GM19035 (cell line): ENCODE results near the gene PITPNC1.

Experiments used
- ATAC-seq: cut with Tn5 transposase; IDR thresholded peaks from one replicate; pipeline ENCODE4 v1.9.1; 2021; ENCODE audit not compliant: unreplicated experiment

Gene PITPNC1

DNA sequence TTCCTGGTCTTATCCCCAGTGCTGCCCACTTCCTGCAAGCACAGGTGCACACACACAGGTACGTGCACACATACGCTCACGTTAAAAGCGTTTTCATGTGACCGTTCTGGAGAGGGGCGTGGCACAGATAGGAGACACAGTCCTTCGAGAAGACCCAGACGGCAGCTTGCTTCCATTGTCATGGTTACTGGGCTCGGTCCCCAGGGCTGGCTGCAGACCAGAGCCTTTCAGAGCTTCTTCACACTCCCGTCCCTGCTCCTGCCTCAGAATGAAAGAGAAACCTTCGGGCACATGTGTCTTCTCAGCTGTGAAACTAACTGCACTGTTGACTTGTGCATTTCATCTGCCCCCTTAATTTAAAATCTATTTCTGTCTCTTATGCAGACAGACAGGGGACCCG, 154.2 kb downstream of the PITPNC1 start:
- ATAC-seq, result peak; percentile 87

DNA sequence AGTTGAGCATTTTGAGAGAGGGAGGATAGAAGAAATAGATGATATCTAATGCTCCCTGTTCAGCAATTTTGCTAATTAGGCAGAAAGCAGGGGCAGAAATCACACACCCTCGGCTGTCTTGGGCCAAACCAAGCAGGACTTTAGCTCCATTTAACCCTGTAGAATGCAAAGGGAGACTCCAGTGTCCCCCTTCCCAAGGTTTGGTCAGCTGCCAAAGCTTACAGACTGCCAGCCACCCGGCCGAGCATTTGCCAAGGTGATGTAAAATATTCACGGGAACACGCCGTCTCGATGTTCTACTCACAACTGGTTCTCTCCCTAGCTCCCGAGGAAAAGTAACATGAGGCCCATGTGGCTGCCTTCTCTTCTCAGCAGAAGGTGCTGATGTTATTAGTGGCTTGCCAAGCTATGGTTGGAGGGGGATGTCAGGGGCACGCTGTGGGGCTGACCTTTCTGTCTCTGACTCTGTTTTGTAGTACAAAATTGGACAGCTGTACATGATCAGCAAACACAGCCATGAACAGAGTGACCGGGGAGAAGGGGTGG, 155.3 kb downstream of the PITPNC1 start:
- no peak for ATAC-seq

DNA sequence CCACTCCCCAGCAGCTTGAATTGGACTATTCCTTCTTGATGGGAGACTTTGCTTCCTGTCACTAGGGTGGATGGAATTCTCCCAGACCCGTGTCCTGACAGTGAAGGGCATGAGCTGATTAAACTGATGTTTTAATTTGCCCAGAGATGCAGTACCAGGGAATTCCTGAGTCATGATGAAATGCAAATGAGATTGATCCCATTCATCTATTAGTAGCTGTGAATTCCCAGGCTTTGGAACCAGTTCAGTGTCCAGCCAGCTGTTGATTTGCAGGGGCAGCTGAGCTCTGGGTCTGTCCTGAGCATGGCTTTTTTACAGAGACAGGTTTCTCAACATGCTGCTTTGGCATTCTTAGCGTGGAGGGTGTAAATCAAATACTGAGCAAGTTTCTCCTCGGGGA, 157.9 kb downstream of the PITPNC1 start:
- no peak for ATAC-seq

DNA sequence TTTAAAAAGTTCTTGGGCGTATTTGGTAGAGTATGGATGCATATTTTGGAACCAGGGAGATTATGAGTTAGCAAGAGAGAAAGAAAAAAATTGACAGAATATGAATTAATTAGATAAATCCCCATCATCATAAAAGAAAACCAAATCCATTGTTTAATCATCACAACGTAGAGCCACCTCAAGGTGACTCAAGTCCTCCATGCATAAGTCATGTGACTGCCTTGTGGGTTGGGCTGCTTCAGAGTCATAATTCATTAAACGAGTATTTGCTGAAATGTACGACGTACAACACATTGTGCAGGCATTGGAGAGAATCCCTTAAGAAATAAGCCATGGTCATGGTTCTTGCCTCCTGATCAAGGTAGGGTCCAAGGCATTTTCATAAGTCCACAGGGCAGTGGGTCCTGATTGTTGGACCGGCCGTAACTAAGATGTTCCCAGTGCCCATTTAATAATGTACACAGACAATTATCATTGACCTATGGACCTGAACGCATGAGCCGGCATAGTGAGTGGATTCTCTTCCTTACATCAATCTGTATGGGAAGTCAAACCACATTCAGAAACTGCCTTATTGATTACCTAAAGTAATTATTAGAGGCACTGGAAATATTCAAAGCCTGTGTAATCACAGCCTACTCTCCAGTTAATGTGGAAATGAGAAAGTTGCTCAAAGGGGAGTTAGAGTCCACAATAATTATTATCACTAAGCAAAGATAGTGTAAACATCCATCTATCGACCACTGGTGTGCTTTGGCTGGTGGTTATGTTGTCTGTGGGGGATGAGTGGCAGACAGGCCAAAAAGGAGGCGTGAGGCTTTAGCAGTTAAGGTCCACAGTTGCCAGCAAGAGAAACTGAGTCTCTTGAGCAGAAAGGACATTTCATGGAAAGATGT, 165.4 kb downstream of the PITPNC1 start:
- ATAC-seq, result no peak

DNA sequence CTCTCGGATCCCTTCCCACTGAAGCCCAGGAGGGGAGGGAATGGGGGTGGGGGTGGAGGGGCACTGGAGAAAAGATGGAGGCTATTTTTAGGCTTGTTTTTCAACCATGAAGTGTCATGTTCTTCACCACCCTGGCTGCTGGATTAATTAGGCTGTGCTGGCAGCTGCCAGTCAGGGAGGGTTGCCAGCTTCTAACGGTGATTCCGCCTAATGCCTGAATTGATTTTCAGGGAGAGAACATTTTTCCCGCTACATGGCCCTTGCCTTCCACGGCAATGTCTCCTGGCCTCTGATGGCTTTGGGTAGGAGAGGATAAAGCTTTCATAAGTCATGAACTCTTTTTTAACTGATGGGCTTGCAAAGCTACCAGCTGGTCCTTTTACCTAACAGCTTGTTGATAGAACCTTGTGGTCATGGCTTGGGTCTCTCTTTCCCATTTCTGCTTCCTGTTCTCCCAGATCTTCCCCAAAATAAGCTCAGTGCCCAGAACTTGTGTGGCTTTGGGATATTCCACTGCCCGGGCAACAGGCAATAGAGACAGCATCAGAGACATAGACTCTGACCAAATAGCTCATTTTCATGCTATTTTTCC, 167.4 kb downstream of the PITPNC1 start:
- no peak for ATAC-seq

DNA sequence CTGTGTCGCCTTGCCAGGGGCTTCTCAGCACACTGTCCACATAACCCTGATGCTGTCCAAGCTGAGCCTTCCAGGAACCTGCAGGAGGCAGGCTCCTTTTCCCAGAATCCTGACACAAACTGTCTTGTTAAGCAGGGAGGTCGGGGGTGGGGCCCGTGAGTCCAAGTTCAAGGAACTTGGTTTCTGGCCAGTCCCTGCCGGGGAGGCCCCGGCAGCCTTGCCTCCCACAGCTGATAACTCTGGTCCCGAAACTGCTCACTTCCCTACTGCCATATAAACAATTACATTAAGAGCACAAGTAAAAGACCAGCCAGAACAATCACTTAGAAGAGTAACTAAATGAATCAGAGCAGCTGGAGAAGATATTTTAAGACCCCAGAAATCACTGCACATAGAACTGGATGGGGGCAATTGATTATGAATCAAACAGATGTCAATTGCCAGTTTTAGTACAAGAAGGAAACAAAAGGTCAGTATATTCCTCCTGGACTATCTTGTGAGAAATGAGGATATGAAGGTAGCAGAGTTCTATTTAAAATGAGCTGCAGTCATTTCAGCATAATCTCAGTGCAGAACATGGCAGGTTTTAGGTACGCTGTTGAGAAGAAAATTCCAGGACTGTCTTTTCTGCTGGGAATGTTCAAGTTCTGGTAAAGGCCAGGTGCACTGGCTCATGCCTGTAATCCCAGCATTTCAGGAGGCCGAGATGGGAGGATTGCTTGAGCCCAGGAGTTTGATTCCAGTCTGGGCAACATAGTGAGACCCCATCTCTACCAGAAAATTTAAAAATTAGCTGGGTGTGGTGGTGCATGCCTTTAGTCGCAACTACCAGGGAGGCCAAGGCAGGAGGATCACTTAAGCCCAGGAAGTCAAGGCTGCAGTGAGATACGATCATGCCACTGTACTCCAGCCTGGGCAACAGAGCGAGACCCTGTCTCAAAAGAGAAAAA, 169.8 kb downstream of the PITPNC1 start:
- peak; percentile 86 for ATAC-seq

DNA sequence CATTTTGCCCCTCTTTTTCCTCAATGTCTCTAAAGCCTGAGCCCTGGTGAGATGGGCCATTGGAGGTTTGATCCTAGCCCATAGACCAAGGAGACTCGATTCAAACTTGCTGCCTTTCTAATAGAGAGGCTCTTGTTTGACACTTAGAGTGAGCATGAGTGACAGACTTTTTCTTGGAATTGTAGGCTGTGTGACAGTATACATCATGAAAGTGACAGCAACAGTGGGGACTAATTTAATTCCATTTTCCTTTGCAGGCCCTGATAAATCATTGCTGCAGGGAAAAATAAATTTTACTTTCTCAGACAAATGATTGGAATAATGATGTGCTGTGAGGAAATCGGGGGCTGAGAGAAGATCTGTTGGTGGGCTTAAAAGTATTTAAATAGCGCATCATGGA, 171.6 kb downstream of the PITPNC1 start:
- ATAC-seq, result no peak

DNA sequence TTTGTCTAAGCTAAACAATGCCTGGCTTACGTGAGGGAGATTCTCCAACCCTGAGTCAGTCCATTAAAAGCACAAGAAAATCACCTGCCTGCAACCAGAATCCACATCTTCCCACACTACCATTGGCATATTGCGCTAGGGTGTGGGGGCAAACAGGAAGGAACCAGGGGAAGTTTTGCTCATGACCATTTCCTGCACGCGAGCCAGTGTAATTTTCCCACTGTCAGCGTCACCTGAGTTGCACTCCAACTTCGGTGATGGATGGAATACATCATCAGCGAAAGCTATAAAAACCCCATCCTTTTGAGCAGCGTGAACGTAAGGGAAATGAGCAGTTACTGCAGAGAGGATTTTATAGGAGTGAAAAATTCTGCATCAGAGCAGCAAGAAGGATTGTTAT, 172.7 kb downstream of the PITPNC1 start:
- no peak for ATAC-seq

DNA sequence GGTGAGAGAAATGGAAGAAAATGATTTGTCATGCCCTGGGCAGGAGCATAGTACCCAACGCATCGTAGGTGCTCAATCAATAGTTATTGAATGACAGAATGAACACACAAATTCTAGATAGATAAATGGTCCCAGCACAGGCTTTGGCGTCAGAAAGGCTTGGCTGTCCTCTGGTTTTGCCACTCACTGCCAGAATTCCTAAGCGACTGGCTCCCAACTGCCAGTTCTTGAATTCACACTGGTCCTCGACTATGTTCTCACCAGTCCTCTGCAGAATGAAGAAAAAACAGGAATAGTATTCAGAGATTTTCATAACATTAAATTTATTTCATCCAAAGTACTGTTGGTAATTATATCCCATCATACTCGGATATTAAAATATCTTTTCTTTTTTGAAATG, 177.6 kb downstream of the PITPNC1 start:
- ATAC-seq, result no peak

DNA sequence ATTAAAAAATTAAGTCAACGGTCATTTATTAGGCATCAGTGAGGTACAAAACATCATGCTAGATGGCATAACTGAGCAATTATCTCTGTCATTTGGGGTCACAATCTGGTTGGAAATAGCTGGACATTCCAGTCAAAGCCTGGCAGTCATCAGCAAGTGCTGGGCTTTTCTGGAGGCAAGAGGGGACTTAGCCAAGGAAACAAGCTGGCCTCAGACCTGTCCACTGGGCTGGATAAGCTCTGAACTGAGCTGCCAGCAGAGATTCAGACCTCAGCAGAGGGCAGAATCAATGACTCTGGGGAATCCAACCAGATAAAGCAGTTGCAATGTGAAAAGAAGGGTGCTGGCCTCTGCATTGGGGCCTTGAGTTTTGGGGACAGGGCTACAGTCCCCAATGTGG, 178.8 kb downstream of the PITPNC1 start:
- ATAC-seq, result no peak

DNA sequence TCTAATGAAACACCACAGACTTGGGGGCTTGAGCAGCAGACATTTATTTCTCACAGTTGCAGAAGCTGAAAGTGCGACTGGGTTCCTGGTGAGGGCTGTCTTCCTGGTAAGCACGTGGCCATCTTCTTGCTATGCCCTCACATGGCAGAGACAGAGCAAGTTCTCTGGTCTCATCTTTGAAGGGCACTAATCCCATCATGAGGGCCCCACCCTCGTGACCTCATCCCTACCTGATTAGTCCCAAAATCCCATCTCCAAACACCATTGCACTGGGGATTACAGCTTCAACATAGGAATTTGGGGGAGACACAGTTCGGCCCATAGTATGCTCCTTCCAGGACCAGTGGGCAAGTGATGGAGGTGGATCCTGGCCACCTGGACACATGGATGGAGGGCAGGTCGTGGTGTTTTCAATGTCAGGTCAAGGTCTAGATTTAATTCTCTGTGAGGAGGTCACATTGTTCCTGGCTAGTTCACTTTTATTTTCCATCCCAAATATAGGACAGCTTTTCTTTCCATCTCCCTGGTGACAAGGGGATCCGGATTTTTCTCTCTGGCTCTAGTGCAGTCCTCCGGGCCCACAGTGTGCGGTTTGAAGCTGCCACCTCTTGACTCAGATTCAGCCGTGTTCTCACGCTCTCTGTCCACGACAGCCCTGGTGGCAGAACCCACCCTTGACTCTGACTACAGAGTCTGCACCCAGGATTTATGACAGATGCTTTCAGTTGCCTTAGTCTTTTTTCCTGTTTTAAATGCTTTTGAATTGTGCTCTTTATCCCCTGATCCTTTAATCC, 180.2 kb downstream of the PITPNC1 start:
- ATAC-seq, result no peak

DNA sequence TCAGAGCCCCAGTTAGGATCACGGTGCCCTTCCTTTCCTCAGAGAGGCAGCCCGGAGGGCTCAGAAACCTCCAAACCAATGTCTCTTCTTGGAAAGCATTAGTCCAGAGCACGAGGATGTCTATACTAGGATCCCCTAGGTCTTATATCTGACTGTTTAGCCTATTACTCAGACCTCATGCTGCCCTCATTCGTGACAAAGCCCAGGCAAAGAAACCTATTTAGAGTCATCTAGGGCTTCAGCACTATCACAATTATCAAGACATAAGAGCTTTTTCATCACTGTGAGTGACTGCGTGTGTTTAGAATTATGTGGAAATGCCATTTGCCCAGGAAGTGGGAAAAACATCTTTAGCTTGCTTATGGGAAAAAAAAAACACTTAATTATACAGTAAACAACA, 180.8 kb downstream of the PITPNC1 start:
- ATAC-seq, result no peak

DNA sequence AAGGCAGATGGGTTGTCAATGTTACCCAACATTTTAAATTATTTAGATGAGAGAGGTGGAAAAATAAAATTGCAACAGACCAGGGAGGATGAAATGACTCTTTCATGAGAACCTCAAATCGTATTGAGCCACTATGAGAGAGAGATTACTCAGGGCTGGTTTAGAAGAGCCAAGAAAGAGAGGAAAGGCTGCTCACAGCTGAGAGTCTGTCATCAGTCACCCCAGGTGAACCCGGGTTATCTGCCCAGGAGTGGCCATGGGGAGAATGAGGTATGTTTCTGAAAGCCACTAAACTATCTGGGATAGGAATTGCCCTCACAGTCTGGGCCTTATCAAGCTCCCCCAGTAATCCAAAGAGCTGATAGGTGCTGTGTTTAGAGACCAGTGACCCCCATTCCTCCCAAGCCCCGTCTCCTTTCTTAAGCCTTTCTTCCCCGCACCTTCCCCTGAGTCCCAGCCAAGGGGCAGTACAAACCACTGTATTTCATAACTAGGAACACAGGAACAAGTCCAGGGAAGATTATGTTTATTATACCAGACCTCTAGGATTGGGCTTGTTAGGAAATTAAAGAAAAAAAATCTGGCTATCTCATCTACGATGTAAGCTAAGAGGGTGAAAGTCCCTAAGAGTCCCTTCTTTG, 181.8 kb downstream of the PITPNC1 start:
- no peak for ATAC-seq

DNA sequence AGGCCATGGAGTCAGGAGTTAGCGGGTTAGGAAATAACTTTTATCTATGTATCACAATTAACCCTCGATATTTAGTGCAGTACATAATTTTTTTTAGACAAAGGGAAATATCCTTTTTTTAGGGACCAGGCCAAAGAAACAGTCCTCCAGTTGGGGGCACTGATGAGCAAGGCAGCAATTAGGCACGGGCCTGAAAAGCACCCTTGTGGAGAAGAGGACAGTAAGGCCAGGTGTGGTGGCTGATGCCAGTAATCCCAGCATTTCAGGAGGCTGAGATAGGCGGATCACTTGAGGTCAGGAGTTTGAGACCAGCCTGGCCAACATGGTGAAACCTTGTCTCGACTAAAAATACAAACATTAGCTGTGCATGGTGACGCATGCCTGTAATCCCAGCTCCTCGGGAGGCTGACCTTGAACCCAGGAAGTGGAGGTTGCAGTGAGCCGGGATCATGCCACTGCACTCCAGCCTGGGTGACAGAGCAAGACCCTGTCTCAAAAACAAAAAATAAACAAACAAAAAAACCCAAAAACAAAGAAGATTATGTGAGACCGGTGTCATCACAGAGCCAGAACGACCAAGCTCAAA, 182.4 kb downstream of the PITPNC1 start:
- no peak for ATAC-seq

DNA sequence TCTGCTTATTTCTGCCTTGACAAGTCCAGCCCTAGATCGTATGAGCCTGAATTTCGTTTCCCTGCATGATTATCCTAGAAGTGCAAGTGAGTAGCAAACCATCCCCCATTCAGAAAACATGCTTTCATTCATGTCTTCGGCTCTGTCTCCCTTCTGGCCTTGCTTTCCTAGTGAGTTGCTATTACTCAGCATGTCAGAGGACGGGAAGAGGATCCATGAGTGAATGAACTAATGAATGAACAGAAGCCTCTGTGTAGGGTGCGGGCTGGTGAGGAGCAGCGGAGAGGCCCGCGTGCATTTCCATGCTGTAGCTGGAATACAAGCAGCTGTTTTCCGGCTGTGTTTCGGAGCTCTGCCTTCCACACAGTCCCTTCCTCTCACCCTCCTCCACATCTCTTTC, 184.9 kb downstream of the PITPNC1 start:
- no peak for ATAC-seq

DNA sequence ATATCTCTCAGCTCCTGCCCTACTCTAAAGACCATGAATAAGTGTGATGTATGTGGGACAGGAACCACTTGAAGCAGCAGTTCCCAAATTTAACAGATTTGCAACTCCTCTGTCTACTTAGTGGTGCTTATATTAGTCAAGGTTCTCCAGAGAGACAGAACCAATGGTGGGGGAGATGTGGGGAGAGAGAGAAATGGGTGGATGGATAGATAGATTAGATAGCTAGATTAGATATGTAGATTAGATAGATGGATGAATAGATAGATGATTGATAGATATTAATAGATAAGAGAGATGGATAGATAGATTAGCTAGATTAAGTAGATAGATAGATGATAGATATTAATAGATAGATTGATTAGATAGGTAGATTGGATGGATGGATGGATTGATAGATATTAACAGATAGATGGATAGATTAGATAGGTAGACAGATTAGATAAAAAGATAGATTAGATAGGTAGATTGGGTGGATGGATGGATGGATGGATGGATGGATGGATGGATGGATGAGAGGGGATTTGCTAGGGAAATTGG, 186.7 kb downstream of the PITPNC1 start:
- ATAC-seq, result no peak

DNA sequence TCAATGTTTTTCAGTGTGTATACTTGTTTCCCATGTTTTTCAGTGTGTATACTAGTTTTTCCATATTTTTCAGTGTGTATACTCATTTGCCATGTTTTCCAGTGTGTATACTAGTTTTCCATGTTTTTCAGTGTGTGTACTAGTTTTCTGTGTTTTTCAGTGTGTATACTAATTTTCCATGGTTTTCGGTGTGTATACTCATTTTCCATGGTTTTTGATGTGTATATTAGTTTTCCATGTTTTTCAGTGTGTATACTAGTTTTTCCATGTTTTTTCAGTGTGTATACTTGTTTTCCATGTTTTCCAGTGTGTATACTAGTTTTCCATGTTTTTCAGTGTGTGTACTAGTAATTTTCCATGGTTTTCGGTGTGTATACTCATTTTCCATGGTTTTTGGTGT, 188.0 kb downstream of the PITPNC1 start:
- no peak for ATAC-seq

DNA sequence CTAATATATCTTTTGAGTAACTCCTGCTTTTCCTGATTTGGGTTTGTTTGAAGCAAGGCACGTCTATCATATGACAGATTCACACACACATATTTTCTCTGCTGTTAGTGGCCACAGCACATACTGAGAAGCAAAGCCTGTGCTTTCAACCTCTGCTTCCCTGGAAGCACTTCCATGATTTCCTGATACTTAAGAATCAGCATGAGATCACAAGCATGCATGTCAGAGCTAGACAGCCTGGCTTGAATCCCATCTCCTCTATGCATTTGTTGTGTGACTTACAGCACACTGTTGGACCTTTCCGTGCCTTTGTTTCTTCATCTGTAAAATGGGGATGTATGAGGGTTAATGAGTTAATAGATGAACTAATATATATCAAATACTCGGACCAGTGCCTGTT, 189.6 kb downstream of the PITPNC1 start:
- ATAC-seq, result no peak

DNA sequence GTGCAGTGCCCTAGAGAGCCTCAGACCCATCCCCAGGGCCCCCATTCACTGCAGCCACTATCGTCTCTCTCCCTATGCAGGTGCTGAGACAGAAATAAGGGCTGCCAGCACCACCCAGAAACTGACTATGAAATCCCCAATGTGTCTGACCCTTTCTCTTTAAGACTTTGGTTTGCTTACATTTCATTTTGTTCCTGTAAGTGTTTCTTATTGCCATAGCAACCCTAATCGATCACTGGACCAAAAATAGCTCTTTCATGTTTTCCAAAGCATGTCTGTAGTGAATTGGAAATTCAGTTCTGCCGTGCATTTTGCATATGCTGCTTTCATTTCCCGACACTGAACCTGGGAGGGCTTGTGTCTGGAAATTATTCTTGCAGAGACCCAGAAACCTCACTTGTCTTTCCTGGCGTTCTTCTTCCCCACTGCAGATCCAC, 192.0 kb downstream of the PITPNC1 start:
- no peak for ATAC-seq
